Ectodermal cell (in vitro differentiated cells): ENCODE results near the gene PRRC2A.
"Not testable (repeated sequence)": the region's sequence is repeated elsewhere in the genome, so short reads cannot be mapped to it uniquely, and the experiment has no call there.

ENCODE experiments used
- H3K27ac ChIP-seq: 2 replicates; pipeline ENCODE4 v1.7.0; 2013; ENCODE audit warnings: mild to moderate bottlenecking, low read depth, low read length; ENCODE audit not compliant: insufficient read depth, poor library complexity, severe bottlenecking
- H3K27me3 ChIP-seq: 2 replicates; pipeline ENCODE4 v1.7.0; 2013; ENCODE audit warnings: mild to moderate bottlenecking, low read length; ENCODE audit not compliant: insufficient read depth, control insufficient read depth, poor library complexity, severe bottlenecking
- H3K36me3 ChIP-seq: one replicate; pipeline ENCODE4 v1.7.0; 2013; ENCODE audit warnings: low read length; ENCODE audit not compliant: control insufficient read depth, insufficient read depth
- H3K4me1 ChIP-seq: one replicate; pipeline ENCODE4 v1.7.0; 2013; ENCODE audit warnings: low read length; ENCODE audit not compliant: control insufficient read depth, insufficient read depth
- H3K4me3 ChIP-seq: 2 replicates; pipeline ENCODE4 v1.7.0; 2013; ENCODE audit warnings: low read depth, low read length, control low read depth; ENCODE audit not compliant: insufficient read depth
- H3K9me3 ChIP-seq: 2 replicates; pipeline ENCODE4 v1.7.0; 2013; ENCODE audit warnings: mild to moderate bottlenecking, low read length, moderate library complexity; ENCODE audit not compliant: control insufficient read depth
- WGBS, 2 experiments: methylation state at CpG; one replicate each; pipeline ENCODE4 v1.1.7; 2013; ENCODE audit warnings: missing lambda C conversion rate in 2 of 2; 5-methylcytosine and 5-hydroxymethylcytosine counted together

The PRRC2A gene

GRCh38 chr6:31586599-31587281 lies 33.8 kb upstream of the PRRC2A start:
- H3K4me3 ChIP-seq = no peak overlapping the region
- H3K27ac ChIP-seq = no peak overlapping the region
- H3K4me1 ChIP-seq = no peaks in the 10 kb centered on the region
- no peaks in the 10 kb centered on the region for H3K9me3 ChIP-seq
- H3K27me3 ChIP-seq = peaks cover 8% of the 10 kb centered on the region
- 80 to 84% methylated on average over 9 of the region's 9 CpGs for WGBS, 2 experiments
- H3K36me3 ChIP-seq = no peaks in the 10 kb centered on the region

- no peaks in the 10 kb centered on the region for H3K27me3 ChIP-seq
- WGBS, 2 experiments = 82 to 85% methylated on average over 11 to 12 of the region's 12 CpGs
- no peaks in the 10 kb centered on the region for H3K9me3 ChIP-seq
- no peaks in the 10 kb centered on the region for H3K4me1 ChIP-seq
- no peaks in the 10 kb centered on the region for H3K36me3 ChIP-seq
- no peak overlapping the region for H3K4me3 ChIP-seq
- H3K27ac ChIP-seq = no peak overlapping the region
Measured at GRCh38 chr6:31587791-31588777, 32.4 kb upstream of the PRRC2A start.

- H3K9me3 ChIP-seq = no peaks in the 10 kb centered on the region
- no peak overlapping the region for H3K4me3 ChIP-seq
- no peaks in the 10 kb centered on the region for H3K27me3 ChIP-seq
- H3K36me3 ChIP-seq = no peaks in the 10 kb centered on the region
- H3K27ac ChIP-seq = no peak overlapping the region
- H3K4me1 ChIP-seq = no peaks in the 10 kb centered on the region
- WGBS, 2 experiments = 80 to 81% methylated on average over 9 of the region's 9 CpGs
Measured at GRCh38 chr6:31588871-31589650, 31.5 kb upstream of the PRRC2A start.

- not testable (repeated sequence) for H3K36me3 ChIP-seq, H3K4me3 ChIP-seq, H3K27me3 ChIP-seq, H3K4me1 ChIP-seq, H3K9me3 ChIP-seq, H3K27ac ChIP-seq
- WGBS, 2 experiments = 91% methylated on average over 5 of the region's 5 CpGs
Measured at GRCh38 chr6:31590691-31591090, 29.8 kb upstream of the PRRC2A start.

GRCh38 chr6:31592396-31592771 lies 28.1 kb upstream of the PRRC2A start:
- no peaks in the 10 kb centered on the region for H3K9me3 ChIP-seq
- no peaks in the 10 kb centered on the region for H3K36me3 ChIP-seq
- H3K27ac ChIP-seq = no peak overlapping the region
- H3K4me3 ChIP-seq = no peak overlapping the region
- no peaks in the 10 kb centered on the region for H3K27me3 ChIP-seq
- 95 to 96% methylated on average over 7 of the region's 7 CpGs for WGBS, 2 experiments
- H3K4me1 ChIP-seq = no peaks in the 10 kb centered on the region

- Histone ChIP-seq H3K4me1 (no peaks in the 10 kb centered on the region), H3K4me3 (no peak overlapping the region), H3K9me3 (no peaks in the 10 kb centered on the region), H3K27me3 (no peaks in the 10 kb centered on the region), H3K36me3 (no peaks in the 10 kb centered on the region), H3K27ac (no peak overlapping the region)
- WGBS, 2 experiments = 41 to 49% methylated on average over 2 of the region's 2 CpGs
Measured at GRCh38 chr6:31597006-31597405, 23.5 kb upstream of the PRRC2A start.

- Histone ChIP-seq H3K4me1 (no peaks in the 10 kb centered on the region), H3K36me3 (no peaks in the 10 kb centered on the region), H3K9me3 (no peaks in the 10 kb centered on the region), H3K27me3 (no peaks in the 10 kb centered on the region), H3K27ac (no peak overlapping the region), H3K4me3 (no peak overlapping the region)
- 84 to 92% methylated on average over 1 of the region's 1 CpG for WGBS, 2 experiments
Measured at GRCh38 chr6:31607317-31607716, 13.2 kb upstream of the PRRC2A start.

- Histone ChIP-seq H3K4me3 (no peak overlapping the region), H3K9me3 (no peaks in the 10 kb centered on the region), H3K4me1 (no peaks in the 10 kb centered on the region), H3K27ac (no peak overlapping the region), H3K36me3 (no peaks in the 10 kb centered on the region), H3K27me3 (no peaks in the 10 kb centered on the region)
- 89 to 90% methylated on average over 8 of the region's 8 CpGs for WGBS, 2 experiments
Measured at GRCh38 chr6:31609519-31610406, 10.8 kb upstream of the PRRC2A start.

GRCh38 chr6:31610968-31611367 lies 9.5 kb upstream of the PRRC2A start:
- H3K4me3 ChIP-seq = no peak overlapping the region
- H3K36me3 ChIP-seq = no peaks in the 10 kb centered on the region
- no peaks in the 10 kb centered on the region for H3K9me3 ChIP-seq
- no peak overlapping the region for H3K27ac ChIP-seq
- 87 to 92% methylated on average over 4 of the region's 4 CpGs for WGBS, 2 experiments
- no peaks in the 10 kb centered on the region for H3K27me3 ChIP-seq
- H3K4me1 ChIP-seq = peaks cover 4% of the 10 kb centered on the region
